ENCODE data around the gene UBE2J2. TPM values are rescaled to one million over a fixed set of nuclear protein-coding genes. Genes with fewer than 3 reads are reported as not detected.

UBE2J2 gene
- total and polyA plus RNA-seq, 2 of the 13 experiments (the other 11 are each of a cell fraction or from before 2014, with no cell fraction given), result 25.4 to 29.4 TPM

GRCh38 chr1:1239614-1240347 is 33.9 kb downstream of the UBE2J2 start (continued):
- TF ChIP-seq ZNF646 (CRISPR knock-in tag; IDR thresholded peaks at IDR 0.05) (no peak), DZIP1 (CRISPR knock-in tag; IDR thresholded peaks at IDR 0.05) (no peak; the same call in 1 of the 2 replicates), ZNF687 (CRISPR knock-in tag; IDR thresholded peaks at IDR 0.05) (peak; percentile 99), PTBP1 (IDR thresholded peaks at IDR 0.05; ENCODE audit: low read depth, low read length, poor library complexity, severe bottlenecking) (no peak), KLF15 (CRISPR knock-in tag; IDR thresholded peaks at IDR 0.05; ENCODE audit: borderline replicate concordance) (no peak), ZNF382 (CRISPR knock-in tag; IDR thresholded peaks at IDR 0.05; ENCODE audit: borderline replicate concordance) (no peak), ZNF703 (CRISPR knock-in tag; IDR thresholded peaks at IDR 0.05; ENCODE audit: borderline replicate concordance) (no peak), ZNF605 (CRISPR knock-in tag; IDR thresholded peaks at IDR 0.05) (peak; percentile 69; the same call in 1 of the 2 replicates), HNF4A (CRISPR knock-in tag; IDR thresholded peaks at IDR 0.05) (peak; percentile 56), RFX5 (IDR thresholded peaks at IDR 0.05; ENCODE audit: low read depth, low read length) (no peak), NR3C1 (CRISPR knock-in tag; IDR thresholded peaks at IDR 0.05) (no peak), ZNF772 (CRISPR knock-in tag; IDR thresholded peaks at IDR 0.05) (no peak), ZNF20 (CRISPR knock-in tag; IDR thresholded peaks at IDR 0.05) (no peak), NFKB2 (CRISPR knock-in tag; IDR thresholded peaks at IDR 0.05; ENCODE audit: borderline replicate concordance) (no peak), ATAD3A (CRISPR knock-in tag; IDR thresholded peaks at IDR 0.05) (no peak), SP5 (CRISPR knock-in tag; IDR thresholded peaks at IDR 0.05; ENCODE audit: borderline replicate concordance, low read depth) (peak; percentile 22; the same call in 1 of the 2 replicates)

All from HepG2 (cell line).